Measurements from ENCODE around the gene TAF8. TPM values are rescaled to one million over a fixed set of nuclear protein-coding genes. Genes with fewer than 3 reads are reported as not detected.

Gene TAF8
- total and polyA plus RNA-seq, 3 experiments from 2014 or later, result 20.5 to 42.6 (median 41.7) TPM

DNA sequence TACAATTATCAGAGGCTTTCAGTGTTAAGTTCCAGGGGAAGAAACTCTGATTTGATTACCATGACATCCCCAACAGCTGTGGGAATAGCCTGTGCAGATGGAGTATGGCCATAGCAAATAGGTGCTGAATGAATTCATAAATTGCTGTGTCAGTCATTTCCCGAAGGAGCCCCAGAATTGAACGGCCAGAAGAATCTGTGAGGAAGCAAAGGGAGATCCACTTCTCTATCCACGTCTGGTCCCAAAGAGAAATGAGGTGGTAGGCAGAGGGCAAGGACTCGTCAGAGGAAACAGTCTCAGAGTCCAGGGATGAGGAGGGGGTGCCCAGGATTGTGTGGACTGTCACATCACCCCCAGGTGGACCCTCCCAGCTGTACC lies 3.1 kb upstream of the TAF8 start:
- H3K27ac Mint-ChIP-seq, result peak overlapping the region; percentile 86 to 97 (median 89)
- Histone ChIP-seq H3K36me3 (ENCODE audit: insufficient read depth, low read length) (peaks cover 13% of the 10 kb centered on the region), H3K27ac (ENCODE audit: low read depth, low read length) (peak overlapping the region; percentile 40), H3K4me1 (ENCODE audit: insufficient read depth, low read length) (peaks cover 71% of the 10 kb centered on the region), H3K9me3 (ENCODE audit: low read length) (no peaks in the 10 kb centered on the region), H3K27me3 (ENCODE audit: insufficient read depth, low read length, poor library complexity, severe bottlenecking) (no peaks in the 10 kb centered on the region), H3K4me3 (ENCODE audit: low read length) (peak overlapping the region; percentile 79)
- no peaks in the 10 kb centered on the region for H3K9me3 Mint-ChIP-seq
- DNase-seq, result no peak
- peaks cover 4 to 58% (median 7%) of the 10 kb centered on the region in 3 donors for H3K36me3 Mint-ChIP-seq
- peak overlapping the region; percentile 96 to 99 (median 98) for H3K4me3 Mint-ChIP-seq
- ChIA-PET CTCF (interaction anchor here (0.8 to 14.5 kb wide), 7 partner anchors 9 to 262 kb away, joined by 3 to 175 read pairs (median 4); partner anchors contain the start of genes BYSL, CCND3, FRS3 and MED20), POLR2A (interaction anchor here (1.1 to 1.2 kb wide), 2 partner anchors 8 to 18 kb away, joined by 3 to 6 read pairs; no protein-coding TSS in a partner anchor)
- peaks cover 0 to 2% of the 10 kb centered on the region in 2 donors for H3K27me3 Mint-ChIP-seq
- H3K4me1 Mint-ChIP-seq, result peaks cover 70 to 89% (median 79%) of the 10 kb centered on the region in 3 donors

DNA sequence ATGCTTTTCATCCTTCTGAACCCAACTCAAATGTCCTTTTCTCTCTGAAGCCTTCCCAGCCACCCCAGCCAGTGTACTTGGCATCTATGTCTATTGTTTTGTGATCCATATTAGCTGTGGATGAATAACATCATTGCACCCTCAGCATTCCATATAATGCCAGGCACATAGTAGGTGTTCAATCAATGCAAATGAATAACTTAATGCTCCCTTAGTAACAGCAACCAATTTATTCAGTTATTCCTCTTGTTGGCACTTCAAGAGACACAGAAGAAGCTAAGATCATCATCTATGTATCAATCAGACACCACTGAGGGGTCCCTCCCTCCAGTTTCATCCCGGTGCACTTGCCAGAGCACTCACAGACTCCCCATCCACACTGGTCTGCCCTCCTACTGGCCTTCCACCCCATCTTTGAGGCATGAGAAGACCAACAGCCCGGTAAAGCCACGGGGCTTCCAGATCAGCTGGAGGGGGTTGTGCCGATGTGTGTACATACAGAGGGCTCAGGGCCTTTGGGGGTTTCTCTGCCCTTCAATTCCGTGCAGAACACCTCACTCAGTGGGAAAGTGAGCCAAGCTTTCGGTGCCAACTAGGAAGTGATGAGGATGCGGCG lies 2.4 kb upstream of the TAF8 start:
- Histone ChIP-seq H3K36me3 (ENCODE audit: insufficient read depth, low read length) (peaks cover 13% of the 10 kb centered on the region), H3K9me3 (ENCODE audit: low read length) (no peaks in the 10 kb centered on the region), H3K27me3 (ENCODE audit: insufficient read depth, low read length, poor library complexity, severe bottlenecking) (no peaks in the 10 kb centered on the region), H3K27ac (ENCODE audit: low read depth, low read length) (peak overlapping the region; percentile 40), H3K4me1 (ENCODE audit: insufficient read depth, low read length) (peaks cover 70% of the 10 kb centered on the region), H3K4me3 (ENCODE audit: low read length) (peak overlapping the region; percentile 79)
- peaks cover 4 to 55% (median 7%) of the 10 kb centered on the region in 3 donors for H3K36me3 Mint-ChIP-seq
- ChIA-PET CTCF (interaction anchor here (0.7 to 14.5 kb wide), 10 partner anchors 8 to 263 kb away, joined by 3 to 175 read pairs (median 4); partner anchors contain the start of genes BYSL, CCND3, FRS3 and MED20), POLR2A (interaction anchor here (1.1 to 3.4 kb wide), 5 partner anchors 8 to 261 kb away, joined by 3 to 23 read pairs (median 6); partner anchors contain the start of genes BYSL, MED20 and TOMM6)
- peaks cover 0 to 2% of the 10 kb centered on the region in 2 donors for H3K27me3 Mint-ChIP-seq
- H3K27ac Mint-ChIP-seq, result peak overlapping the region; percentile 82 to 97 (median 92)
- DNase-seq, result peak in 1 of 5 donors; percentile 7
- H3K4me1 Mint-ChIP-seq, result peaks cover 67 to 88% (median 78%) of the 10 kb centered on the region in 3 donors
- H3K4me3 Mint-ChIP-seq, result peak overlapping the region; percentile 96 to 99 (median 98)
- no peaks in the 10 kb centered on the region for H3K9me3 Mint-ChIP-seq

DNA sequence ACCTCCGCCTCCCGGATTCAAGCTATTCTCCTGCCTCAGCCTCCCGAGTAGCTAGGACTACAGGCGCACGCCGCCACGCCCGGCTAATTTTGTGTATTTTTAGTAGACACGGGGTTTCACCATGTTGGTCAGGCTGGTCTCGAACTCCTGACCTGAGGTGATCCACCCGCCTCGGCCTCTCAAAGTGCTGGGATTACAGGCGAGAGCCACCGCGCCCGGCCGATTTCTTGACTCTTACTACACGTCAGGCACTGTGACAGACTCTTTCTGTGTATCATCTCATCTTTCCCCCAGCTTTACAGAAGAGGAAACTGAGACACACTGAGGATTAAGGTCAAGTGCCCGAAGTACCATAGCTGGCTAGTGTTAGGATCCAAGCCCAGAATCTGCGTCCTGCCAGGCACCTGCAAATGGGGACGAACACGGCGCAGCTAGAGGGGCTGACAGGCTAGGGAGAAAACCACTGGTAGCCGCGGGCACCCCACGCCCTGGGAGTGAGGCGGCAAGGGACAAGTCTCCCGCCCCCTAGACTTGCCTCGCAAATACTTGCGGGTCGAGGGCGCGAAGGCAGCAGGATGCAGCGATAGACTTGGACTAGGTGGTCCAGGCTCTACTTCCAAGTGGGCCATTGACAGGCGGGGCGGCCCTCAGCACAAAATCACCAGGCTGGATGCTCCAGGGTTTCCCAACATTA lies 1.1 kb upstream of the TAF8 start:
- Mint-ChIP-seq H3K4me3 (peak overlapping the region; percentile 96 to 99 (median 98)), H3K27me3 (peaks cover 0 to 2% of the 10 kb centered on the region in 2 donors), H3K36me3 (peaks cover 4 to 58% (median 7%) of the 10 kb centered on the region in 3 donors), H3K9me3 (no peaks in the 10 kb centered on the region), H3K27ac (peak overlapping the region; percentile 82 to 97 (median 91)), H3K4me1 (peaks cover 63 to 83% (median 73%) of the 10 kb centered on the region in 3 donors)
- peak in 3 of 5 donors; percentile 21 to 65 (median 43) for DNase-seq
- POLR2A ChIA-PET, result interaction anchor here (0.6 to 3.4 kb wide), 8 partner anchors 70 to 963 kb away, joined by 3 to 23 read pairs (median 6); partner anchors contain the start of genes BYSL, MED20, PRICKLE4 and TOMM6
- H3K9me3 ChIP-seq (ENCODE audit: low read length), result no peaks in the 10 kb centered on the region
- H3K27me3 ChIP-seq (ENCODE audit: insufficient read depth, low read length, poor library complexity, severe bottlenecking), result no peaks in the 10 kb centered on the region
- peaks cover 11% of the 10 kb centered on the region for H3K36me3 ChIP-seq (ENCODE audit: insufficient read depth, low read length)
- peaks cover 65% of the 10 kb centered on the region for H3K4me1 ChIP-seq (ENCODE audit: insufficient read depth, low read length)
- H3K27ac ChIP-seq (ENCODE audit: low read depth, low read length), result peak overlapping the region; percentile 40
- CTCF ChIA-PET, result interaction anchor here (1.0 to 14.5 kb wide), 7 partner anchors 10 to 264 kb away, joined by 3 to 175 read pairs (median 23); partner anchors contain the start of genes BYSL, CCND3, FRS3 and MED20
- H3K4me3 ChIP-seq (ENCODE audit: low read length), result peak overlapping the region; percentile 79

DNA sequence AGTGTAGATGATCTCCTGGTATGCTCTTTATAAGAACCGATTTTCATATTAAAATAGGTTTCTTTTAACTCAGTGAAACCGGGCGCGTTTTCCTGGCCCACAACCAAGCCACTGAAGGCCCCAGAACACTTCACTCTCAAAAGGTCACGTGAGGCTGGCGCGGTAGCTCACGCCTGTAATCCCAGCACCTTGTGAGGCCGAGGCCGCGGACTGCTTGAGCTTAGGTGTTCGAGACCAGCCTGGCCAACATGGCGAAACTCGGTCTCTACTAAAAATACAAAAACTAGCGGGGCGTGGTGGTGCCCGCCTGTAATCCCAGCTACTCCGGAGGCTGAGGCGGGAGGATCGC lies 402 bp upstream of the TAF8 start:
- H3K36me3 ChIP-seq (ENCODE audit: insufficient read depth, low read length), result peaks cover 11% of the 10 kb centered on the region
- Mint-ChIP-seq H3K4me3 (peak overlapping the region; percentile 96 to 99 (median 98)), H3K36me3 (peaks cover 4 to 59% (median 7%) of the 10 kb centered on the region in 3 donors), H3K9me3 (no peaks in the 10 kb centered on the region), H3K27me3 (peaks cover 0 to 2% of the 10 kb centered on the region in 2 donors), H3K4me1 (peaks cover 60 to 79% (median 67%) of the 10 kb centered on the region in 3 donors), H3K27ac (peak overlapping the region; percentile 88 to 98 (median 96))
- DNase-seq, result peak in 4 of 5 donors; percentile 35 to 74 (median 52)
- ChIA-PET CTCF (interaction anchor here (3.9 to 14.5 kb wide), 5 partner anchors 10 to 265 kb away, joined by 14 to 175 read pairs (median 91); partner anchors contain the start of genes BYSL, CCND3, FRS3 and MED20), POLR2A (interaction anchor here (0.6 to 3.4 kb wide), 9 partner anchors 11 to 964 kb away, joined by 3 to 23 read pairs (median 5); partner anchors contain the start of genes BYSL, MED20, PRICKLE4 and TOMM6)
- H3K27me3 ChIP-seq (ENCODE audit: insufficient read depth, low read length, poor library complexity, severe bottlenecking), result no peaks in the 10 kb centered on the region
- H3K9me3 ChIP-seq (ENCODE audit: low read length), result no peaks in the 10 kb centered on the region
- peaks cover 60% of the 10 kb centered on the region for H3K4me1 ChIP-seq (ENCODE audit: insufficient read depth, low read length)
- peak overlapping the region; percentile 82 for H3K27ac ChIP-seq (ENCODE audit: low read depth, low read length)
- H3K4me3 ChIP-seq (ENCODE audit: low read length), result peak overlapping the region; percentile 79

DNA sequence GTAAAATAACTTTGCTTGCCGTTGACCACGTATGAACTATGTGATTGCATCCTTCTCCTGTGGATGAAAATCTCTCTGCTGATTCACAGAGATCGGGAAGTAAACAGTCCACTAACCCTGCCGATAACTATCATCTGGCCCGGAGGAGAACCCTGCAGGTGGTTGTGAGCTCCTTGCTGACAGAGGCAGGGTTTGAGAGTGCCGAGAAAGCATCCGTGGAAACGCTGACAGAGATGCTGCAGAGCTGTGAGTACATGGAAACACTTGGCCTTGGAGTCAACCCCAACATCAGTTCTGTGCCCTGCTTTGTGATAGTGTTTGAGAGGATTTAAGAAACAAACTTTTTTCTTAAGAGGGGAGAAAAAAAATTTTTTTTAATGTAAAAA lies 937 bp downstream of the TAF8 start:
- ChIA-PET CTCF (interaction anchor here (1.0 to 14.5 kb wide), 7 partner anchors 8 to 266 kb away, joined by 3 to 175 read pairs (median 23); partner anchors contain the start of genes BYSL, CCND3, FRS3 and MED20), POLR2A (interaction anchor here (0.9 to 3.4 kb wide), 5 partner anchors 10 to 317 kb away, joined by 3 to 23 read pairs (median 7); partner anchors contain the start of genes TOMM6 and USP49)
- peak overlapping the region; percentile 79 for H3K4me3 ChIP-seq (ENCODE audit: low read length)
- no peaks in the 10 kb centered on the region for H3K9me3 ChIP-seq (ENCODE audit: low read length)
- H3K36me3 Mint-ChIP-seq, result peaks cover 8 to 67% (median 10%) of the 10 kb centered on the region in 3 donors
- no peak for DNase-seq
- H3K27ac ChIP-seq (ENCODE audit: low read depth, low read length), result peak overlapping the region; percentile 82
- peak overlapping the region in 7 of 8 donors; percentile 76 to 97 (median 94) for H3K27ac Mint-ChIP-seq
- no peaks in the 10 kb centered on the region for H3K9me3 Mint-ChIP-seq
- H3K27me3 ChIP-seq (ENCODE audit: insufficient read depth, low read length, poor library complexity, severe bottlenecking), result no peaks in the 10 kb centered on the region
- peaks cover 51% of the 10 kb centered on the region for H3K4me1 ChIP-seq (ENCODE audit: insufficient read depth, low read length)
- peak overlapping the region; percentile 96 to 99 (median 98) for H3K4me3 Mint-ChIP-seq
- H3K27me3 Mint-ChIP-seq, result no peaks in the 10 kb centered on the region
- peaks cover 48 to 69% (median 58%) of the 10 kb centered on the region in 3 donors for H3K4me1 Mint-ChIP-seq
- H3K36me3 ChIP-seq (ENCODE audit: insufficient read depth, low read length), result peaks cover 23% of the 10 kb centered on the region

DNA sequence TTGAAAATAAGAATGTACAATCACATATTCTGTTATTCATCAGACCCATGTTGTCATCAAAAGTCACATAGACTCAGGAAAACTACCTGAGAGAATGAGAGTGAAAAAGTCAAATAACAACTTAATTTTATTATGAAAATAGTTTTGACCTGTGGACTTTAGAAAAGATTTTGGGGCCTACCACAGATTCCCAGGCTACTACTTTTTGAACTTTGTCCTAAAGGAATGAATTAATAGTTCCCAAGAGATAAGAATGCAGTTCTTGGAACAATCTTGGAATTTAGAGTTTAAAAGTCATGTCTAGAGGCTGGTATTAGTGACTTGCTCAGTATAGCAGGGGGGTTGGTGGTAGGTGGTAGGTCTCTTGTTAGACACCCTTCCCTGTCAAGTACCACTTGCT lies 3.3 kb downstream of the TAF8 start:
- Histone ChIP-seq H3K9me3 (ENCODE audit: low read length) (no peaks in the 10 kb centered on the region), H3K27me3 (ENCODE audit: insufficient read depth, low read length, poor library complexity, severe bottlenecking) (no peaks in the 10 kb centered on the region), H3K36me3 (ENCODE audit: insufficient read depth, low read length) (peaks cover 33% of the 10 kb centered on the region), H3K4me3 (ENCODE audit: low read length) (no peak overlapping the region), H3K27ac (ENCODE audit: low read depth, low read length) (no peak overlapping the region), H3K4me1 (ENCODE audit: insufficient read depth, low read length) (peaks cover 39% of the 10 kb centered on the region)
- Mint-ChIP-seq H3K4me1 (peaks cover 39 to 49% (median 45%) of the 10 kb centered on the region in 3 donors), H3K27ac (peak overlapping the region in 4 of 8 donors; percentile 42 to 81 (median 65)), H3K9me3 (no peaks in the 10 kb centered on the region), H3K36me3 (peaks cover 8 to 69% (median 12%) of the 10 kb centered on the region in 3 donors), H3K4me3 (peak overlapping the region in 1 of 7 donors; percentile 34), H3K27me3 (no peaks in the 10 kb centered on the region)
- ChIA-PET POLR2A (no interaction called here), CTCF (interaction anchor here (0.9 to 14.5 kb wide), 2 partner anchors 9 to 269 kb away, joined by 3 to 175 read pairs; partner anchors contain the start of genes FRS3, PRICKLE4 and TOMM6)
- no peak for DNase-seq

DNA sequence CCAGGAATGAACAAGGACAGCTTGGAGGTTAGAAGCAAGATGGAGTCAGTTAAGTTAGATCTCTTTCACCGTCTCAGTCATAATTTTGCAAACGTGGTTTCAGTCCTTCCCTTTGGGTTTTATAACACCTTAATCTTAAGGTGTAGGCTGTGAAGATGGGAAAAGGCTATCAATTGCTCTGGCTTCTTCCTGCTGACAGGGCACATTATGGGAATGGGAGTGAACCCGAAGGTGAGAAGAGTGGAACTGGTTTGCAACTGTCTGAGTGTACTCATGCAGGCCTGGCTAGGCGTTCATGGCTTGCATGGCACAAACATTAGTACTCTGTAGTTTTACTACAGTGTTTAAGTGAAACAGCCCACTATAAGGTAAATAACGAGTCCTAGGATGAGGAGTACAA lies 9.4 kb downstream of the TAF8 start:
- Histone ChIP-seq H3K4me1 (ENCODE audit: insufficient read depth, low read length) (no peaks in the 10 kb centered on the region), H3K36me3 (ENCODE audit: insufficient read depth, low read length) (peaks cover 46% of the 10 kb centered on the region), H3K4me3 (ENCODE audit: low read length) (no peak overlapping the region), H3K27ac (ENCODE audit: low read depth, low read length) (no peak overlapping the region), H3K27me3 (ENCODE audit: insufficient read depth, low read length, poor library complexity, severe bottlenecking) (no peaks in the 10 kb centered on the region), H3K9me3 (ENCODE audit: low read length) (no peaks in the 10 kb centered on the region)
- CTCF ChIA-PET, result interaction anchor here (1.5 kb wide), 1 partner anchor 9 kb away, joined by 4 read pairs; the partner anchor contains the start of gene TAF8
- Mint-ChIP-seq H3K4me3 (no peak overlapping the region), H3K4me1 (peaks cover 2 to 10% (median 3%) of the 10 kb centered on the region in 3 donors), H3K36me3 (peaks cover 20 to 84% (median 21%) of the 10 kb centered on the region in 3 donors), H3K27me3 (no peaks in the 10 kb centered on the region), H3K9me3 (no peaks in the 10 kb centered on the region), H3K27ac (peak overlapping the region in 3 of 8 donors; percentile 14 to 54 (median 19))
- DNase-seq, result no peak
- POLR2A ChIA-PET, result interaction anchor here (0.7 kb wide), 1 partner anchor 1496 kb away, joined by 7 read pairs; no protein-coding TSS in a partner anchor

Measured in CD8-positive, alpha-beta memory T cell (primary cell).